Mammary epithelial cell (primary cell): ENCODE measurements around the gene C6orf89.

ENCODE experiments used
- CTCF ChIP-seq, 2 donors: IDR thresholded peaks in 1 of 2; conservative IDR thresholded peaks in 1 of 2; 2 replicates each; pipeline ENCODE4 v1.5.1; 2011 to 2012; ENCODE audit warnings: inconsistent platforms in 2 of 2, low read length in 2 of 2, mild to moderate bottlenecking in 2 of 2, control low read depth in 1 of 2, low read depth in 1 of 2; ENCODE audit not compliant: insufficient read depth in 1 of 2; ENCODE audit errors: extremely low read depth in 1 of 2
- EZH2 ChIP-seq: IDR thresholded peaks from 2 replicates; pipeline ENCODE4 v1.6.1; 2012; ENCODE audit warnings: low read length, inconsistent platforms, borderline replicate concordance

- TF ChIP-seq CTCF (conservative IDR thresholded peaks at IDR 0.05 in 1 of 2, IDR thresholded peaks at IDR 0.05 in 1 of 2; ENCODE audit: extremely low read depth in 1 of 2, insufficient read depth in 1 of 2, low read depth in 1 of 2, low read length in 2 of 2) = no peak
- no peak for TF ChIP-seq EZH2
These were observed 34.8 kb downstream of the C6orf89 start for GRCh38 chr6:36920546-36920945.
